ENCODE measurements around the gene LEMD2. TPM values are rescaled to one million over a fixed set of nuclear protein-coding genes. Genes with fewer than 3 reads are reported as not detected.

The LEMD2 gene
- total RNA-seq, 1 experiment from 2014 or later = 43.9 TPM

GRCh38 chr6:33755070-33755869 lies 33.7 kb downstream of the LEMD2 start:
- no peak overlapping the region for H2AFZ ChIP-seq (ENCODE audit: low read depth, low read length, poor library complexity, severe bottlenecking)
- H3K79me2 ChIP-seq (ENCODE audit: insufficient read depth, low read length) = no peaks in the 10 kb centered on the region
- TF ChIP-seq ATF3 (IDR thresholded peaks at IDR 0.05) (no peak), EGR1 (IDR thresholded peaks at IDR 0.05; ENCODE audit: low read depth) (no peak), EZH2phosphoT487 (IDR thresholded peaks at IDR 0.05; ENCODE audit: borderline replicate concordance) (no peak), ELF1 (IDR thresholded peaks at IDR 0.05; ENCODE audit: borderline replicate concordance, low read depth) (no peak), POLR2AphosphoS5 (IDR thresholded peaks at IDR 0.05; ENCODE audit: low read depth, low read length) (no peak), ZBTB33 (IDR thresholded peaks at IDR 0.05; ENCODE audit: extremely low read depth, insufficient replicate concordance, low read length) (no peak), REST (IDR thresholded peaks at IDR 0.05; ENCODE audit: low read depth) (no peak), SRF (IDR thresholded peaks at IDR 0.05; ENCODE audit: low read depth) (no peak), YY1 (IDR thresholded peaks at IDR 0.05; ENCODE audit: extremely low read depth, insufficient replicate concordance, low read depth, low read length) (no peak), ZFX (IDR thresholded peaks at IDR 0.05) (no peak), RAD21 (IDR thresholded peaks at IDR 0.05; ENCODE audit: low read depth) (no peak), EZH2 (IDR thresholded peaks at IDR 0.05) (no peak), POLR2A (IDR thresholded peaks at IDR 0.05; ENCODE audit: borderline replicate concordance, extremely low read depth, insufficient read depth, insufficient read length) (no peak), CBX3 (IDR thresholded peaks at IDR 0.05; ENCODE audit: low read depth) (no peak), TCF7L2 (IDR thresholded peaks at IDR 0.05; ENCODE audit: borderline replicate concordance, extremely low read depth, insufficient read depth, insufficient read length) (no peak), SIN3A (IDR thresholded peaks at IDR 0.05; ENCODE audit: low read depth) (no peak), JUND (IDR thresholded peaks at IDR 0.05) (no peak), MAX (IDR thresholded peaks at IDR 0.05) (no peak)
- RAD21 ChIA-PET (ENCODE audit: low non-redundant PET in 1 of 2, low total read pairs in 2 of 2, uncharacterized antibody in 2 of 2, unreplicated experiment in 2 of 2) = no interaction called here
- no peaks in the 10 kb centered on the region for H3K9me3 ChIP-seq (ENCODE audit: control insufficient read depth in 1 of 2, insufficient read depth in 1 of 2, low read depth in 1 of 2, low read length in 2 of 2)
- H3K4me3 ChIP-seq (replicated peaks in 1 of 2; ENCODE audit: low read depth in 1 of 2, low read length in 2 of 2) = no peak overlapping the region
- POLR2A ChIA-PET = no interaction called here
- H3K27ac ChIP-seq (ENCODE audit: low read depth, low read length) = no peak overlapping the region
- ATAC-seq (no peak), DNase-seq (ENCODE audit: low read depth, low spot score) (no peak)
- H3K27me3 ChIP-seq (ENCODE audit: insufficient read depth, low read length) = no peaks in the 10 kb centered on the region
- intact Hi-C loops (cut with micrococcal nuclease) = no loop called here
- H3K36me3 ChIP-seq (ENCODE audit: control insufficient read depth in 1 of 2, insufficient read depth in 2 of 2, low read length in 2 of 2) = no peaks in the 10 kb centered on the region
- H3K4me2 ChIP-seq (ENCODE audit: low read length) = no peak overlapping the region
- H3K9ac ChIP-seq (ENCODE audit: low read length) = no peak overlapping the region
- CTCF ChIA-PET = no interaction called here
- H4K20me1 ChIP-seq (ENCODE audit: insufficient read depth) = no peaks in the 10 kb centered on the region
- H3K9me2 ChIP-seq (ENCODE audit: insufficient read depth) = no peaks in the 10 kb centered on the region
- BruUV-seq (replicated peaks) = no TSS peak
- H3K4me1 ChIP-seq (ENCODE audit: control insufficient read depth in 1 of 2, insufficient read depth in 2 of 2, low read length in 2 of 2) = peaks cover 13 to 23% of the 10 kb centered on the region in 2 experiments; a peak in 3 of 4 replicates
